Naive thymus-derived CD8-positive, alpha-beta T cell (primary cell): ENCODE measurements around the gene ELOVL7. TPM values are rescaled to one million over a fixed set of nuclear protein-coding genes. Genes with fewer than 3 reads are reported as not detected.
A peak's percentile ranks its signal among the peaks of the same experiment; 100 is the strongest.
"Not testable (repeated sequence)": the region's sequence is repeated elsewhere in the genome, so short reads cannot be mapped to it uniquely, and the experiment has no call there.

Experiments used
- ATAC-seq, 2 donors: fragments of 150-1000 bp; cut with Tn5 transposase in 1 of 2; sonication (Bioruptor Pico), chemical (Tn5 transposase) in 1 of 2; 1 replicate in 1 of 2; 2 replicates in 1 of 2; pipeline ENCODE4 v1.10.0; 2021; ENCODE audit warnings: mild to moderate bottlenecking in 2 of 2, moderate library complexity in 2 of 2
- POLR2A ChIA-PET: fragments of 350-600 bp; sonication (Branson Sonifier 250); formaldehyde crosslinking; loops from one replicate; lab custom pipeline; 2021; ENCODE audit warnings: antibody characterized with exemption; lab: Charles Lee
- DNase-seq, 10 donors: peaks; one replicate each; pipeline versions ENCODE4 v3.0.0 to v3.0.0-alpha.2; 2020 to 2022
- H3K27ac Mint-ChIP-seq, 10 donors: one replicate each; pipeline ENCODE4 v1.8.0; 2020 to 2022; ENCODE audit warnings: mild to moderate bottlenecking in 10 of 10, mixed read lengths in 10 of 10, moderate library complexity in 4 of 10, inconsistent platforms in 1 of 10
- H3K27me3 Mint-ChIP-seq, 5 donors: one replicate each; pipeline ENCODE4 v1.8.0; 2021 to 2022; ENCODE audit warnings: mixed read lengths in 5 of 5
- H3K36me3 Mint-ChIP-seq, 3 donors: one replicate each; pipeline ENCODE4 v1.8.0; 2020 to 2022; ENCODE audit warnings: mixed read lengths in 3 of 3, mild to moderate bottlenecking in 2 of 3, inconsistent platforms in 1 of 3
- H3K4me1 Mint-ChIP-seq, 4 donors: one replicate each; pipeline ENCODE4 v1.8.0; 2021 to 2022; ENCODE audit warnings: mixed read lengths in 4 of 4
- H3K4me3 Mint-ChIP-seq, 10 donors: one replicate each; pipeline ENCODE4 v1.8.0; 2020 to 2022; ENCODE audit warnings: mild to moderate bottlenecking in 10 of 10, mixed read lengths in 10 of 10, moderate library complexity in 6 of 10, inconsistent platforms in 1 of 10
- H3K9me3 Mint-ChIP-seq, 9 donors: one replicate each; pipeline ENCODE4 v1.8.0; 2020 to 2022; ENCODE audit warnings: mixed read lengths in 9 of 9, mild to moderate bottlenecking in 3 of 9, inconsistent platforms in 1 of 9, moderate library complexity in 1 of 9
- polyA plus RNA-seq, 3 donors: library from polyadenylated mRNA; unstranded; fragments of 300-500 nt; fragmentation: Illumina TruSeq; gene quantifications; one replicate each; pipeline ENCODE4 v1.2.3, GENCODE V29; 2021
- total RNA-seq, 8 experiments: library from RNA in 2 of 8; stranded (reverse) in 2 of 8; gene quantifications; one replicate each; pipeline ENCODE4 v1.2.3 and lab custom pipeline; 2021 to 2026

The ELOVL7 gene
- total and polyA plus RNA-seq, 5 experiments from 2014 or later, result 0.29 TPM; not detected in 4

DNA sequence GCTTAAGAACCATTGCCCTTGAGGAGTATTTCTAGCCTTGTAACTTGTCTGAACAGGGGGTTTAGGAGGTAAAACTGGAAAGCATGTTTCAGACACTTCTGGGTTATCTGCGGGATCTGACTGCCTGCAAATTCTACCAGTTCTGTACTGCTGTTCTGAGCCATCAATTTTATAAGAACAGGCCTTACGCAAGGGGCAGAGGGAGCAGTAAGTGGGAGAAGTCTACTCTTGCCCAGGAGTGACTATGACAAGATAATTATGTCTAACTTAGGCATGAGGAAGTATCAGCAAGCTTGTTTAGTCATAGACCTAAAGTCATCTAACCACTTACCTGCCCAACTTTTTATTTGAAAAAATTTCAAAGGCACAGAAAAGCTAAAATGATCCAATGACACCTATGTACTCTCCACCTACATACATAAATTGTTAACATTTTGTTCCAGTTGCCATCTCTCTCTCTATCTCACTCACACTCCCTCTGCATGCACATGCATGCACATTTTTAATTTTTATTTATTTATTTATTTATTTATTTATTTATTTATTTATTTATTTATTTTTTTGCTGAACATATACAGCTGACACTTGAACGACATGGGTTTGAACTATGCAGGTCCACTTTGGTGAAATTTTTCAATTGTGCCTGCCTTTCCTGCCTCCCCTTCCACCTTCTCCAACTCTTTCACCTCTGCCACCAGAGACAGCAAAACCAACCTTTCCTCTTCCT, 125.7 kb downstream of the ELOVL7 start:
- Mint-ChIP-seq H3K36me3 (peaks cover 0 to 6% (median 3%) of the 10 kb centered on the region in 3 donors), H3K9me3 (peaks cover 0 to 18% (median 4%) of the 10 kb centered on the region in 9 donors), H3K27ac (no peak overlapping the region), H3K4me1 (no peaks in the 10 kb centered on the region), H3K27me3 (peaks cover 12 to 47% (median 19%) of the 10 kb centered on the region in 5 donors), H3K4me3 (no peak overlapping the region)
- DNase-seq (no peak), ATAC-seq (no peak)
- POLR2A ChIA-PET, result no interaction called here

DNA sequence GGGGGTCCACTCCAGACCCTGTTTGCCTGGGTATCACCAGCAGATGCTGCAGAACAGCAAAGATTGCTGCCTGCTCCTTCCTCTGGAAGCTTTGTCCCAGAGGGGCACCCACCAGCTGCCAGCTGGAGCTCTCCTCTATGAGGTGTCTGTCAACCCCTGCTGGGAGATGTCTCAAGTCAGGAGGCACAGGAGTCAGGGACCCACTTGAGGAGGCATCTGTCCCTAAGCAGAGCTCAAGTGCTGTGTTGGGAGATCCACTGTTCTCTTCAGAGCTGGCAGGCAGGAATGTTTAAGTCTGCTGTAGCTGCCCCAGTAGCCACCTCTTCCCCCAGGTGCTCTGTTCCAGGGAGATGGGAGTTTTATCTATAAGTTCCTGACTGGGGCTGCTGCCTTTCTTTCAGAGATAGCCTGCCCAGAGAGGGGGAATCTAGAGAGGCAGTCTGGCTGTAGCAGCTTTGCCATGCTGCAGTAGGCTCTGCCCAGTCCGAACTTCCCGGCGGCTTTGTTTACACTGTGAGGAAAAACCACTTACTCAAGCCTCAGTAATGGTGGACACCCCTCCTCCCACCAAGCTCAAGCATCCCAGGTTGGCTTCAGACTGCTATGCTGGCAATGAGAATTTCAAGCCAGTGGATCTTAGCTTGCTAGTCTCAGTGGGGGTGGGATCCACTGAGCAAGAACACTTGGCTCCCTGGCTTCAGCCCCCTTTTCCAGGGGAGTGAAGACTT, 128.7 kb downstream of the ELOVL7 start:
- H3K27me3 Mint-ChIP-seq, result peaks cover 17 to 55% (median 18%) of the 10 kb centered on the region in 5 donors
- ATAC-seq, DNase-seq, H3K27ac Mint-ChIP-seq, POLR2A ChIA-PET, H3K4me3 Mint-ChIP-seq, H3K4me1 Mint-ChIP-seq: not testable (repeated sequence)
- peaks cover 0 to 26% (median 4%) of the 10 kb centered on the region in 9 donors for H3K9me3 Mint-ChIP-seq
- peaks cover 0 to 13% (median 3%) of the 10 kb centered on the region in 3 donors for H3K36me3 Mint-ChIP-seq

DNA sequence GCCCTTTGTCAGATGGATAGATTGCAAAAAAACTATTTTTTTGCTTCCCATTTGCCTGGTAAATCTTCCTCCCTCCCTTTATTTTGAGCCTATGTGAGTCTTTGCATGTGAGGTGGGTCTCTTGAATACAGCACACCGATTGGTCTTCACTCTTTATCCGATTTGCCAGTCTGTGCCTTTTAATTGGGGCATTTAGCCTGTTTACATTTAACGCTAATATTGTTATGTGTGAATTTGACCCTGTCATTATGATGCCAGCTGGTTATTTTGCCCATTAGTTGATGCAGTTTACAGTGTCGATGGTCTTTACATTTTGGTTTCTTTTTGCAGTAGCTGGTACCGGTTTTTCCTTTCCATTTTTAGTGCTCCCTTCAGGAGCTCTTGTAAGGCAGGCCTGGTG, 131.1 kb downstream of the ELOVL7 start:
- Mint-ChIP-seq H3K4me1 (no peaks in the 10 kb centered on the region), H3K4me3 (no peak overlapping the region), H3K36me3 (peaks cover 0 to 13% (median 3%) of the 10 kb centered on the region in 3 donors), H3K27me3 (peaks cover 9 to 40% (median 18%) of the 10 kb centered on the region in 5 donors), H3K27ac (no peak overlapping the region), H3K9me3 (peaks cover 0 to 26% (median 4%) of the 10 kb centered on the region in 9 donors)
- POLR2A ChIA-PET, result no interaction called here
- ATAC-seq, result no peak
- DNase-seq, result no peak

DNA sequence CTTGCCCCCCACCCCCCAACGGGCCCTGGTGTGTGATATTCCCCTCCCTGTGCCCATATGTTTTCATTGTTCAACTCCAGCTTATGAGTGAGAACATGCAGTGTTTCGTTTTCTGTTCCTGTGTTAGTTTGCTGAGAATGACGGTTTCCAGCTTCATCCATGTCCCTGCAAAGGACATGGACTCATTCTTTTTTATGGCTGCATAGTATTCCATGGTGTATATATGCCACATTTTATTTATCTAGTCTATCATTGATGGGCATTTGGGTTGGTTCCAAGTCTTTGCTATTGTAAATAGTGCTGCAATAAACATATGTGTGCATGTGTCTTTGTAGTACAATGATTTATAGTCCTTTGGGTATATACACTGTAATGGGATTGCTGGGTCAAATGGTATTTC, 132.2 kb downstream of the ELOVL7 start:
- POLR2A ChIA-PET, ATAC-seq, DNase-seq, H3K4me3 Mint-ChIP-seq, H3K4me1 Mint-ChIP-seq: not testable (repeated sequence)
- Mint-ChIP-seq H3K27me3 (peaks cover 9 to 31% (median 18%) of the 10 kb centered on the region in 5 donors), H3K36me3 (peaks cover 0 to 13% (median 3%) of the 10 kb centered on the region in 3 donors), H3K27ac (peak overlapping the region in 1 of 10 donors; percentile 37), H3K9me3 (peaks cover 0 to 26% (median 4%) of the 10 kb centered on the region in 9 donors)

DNA sequence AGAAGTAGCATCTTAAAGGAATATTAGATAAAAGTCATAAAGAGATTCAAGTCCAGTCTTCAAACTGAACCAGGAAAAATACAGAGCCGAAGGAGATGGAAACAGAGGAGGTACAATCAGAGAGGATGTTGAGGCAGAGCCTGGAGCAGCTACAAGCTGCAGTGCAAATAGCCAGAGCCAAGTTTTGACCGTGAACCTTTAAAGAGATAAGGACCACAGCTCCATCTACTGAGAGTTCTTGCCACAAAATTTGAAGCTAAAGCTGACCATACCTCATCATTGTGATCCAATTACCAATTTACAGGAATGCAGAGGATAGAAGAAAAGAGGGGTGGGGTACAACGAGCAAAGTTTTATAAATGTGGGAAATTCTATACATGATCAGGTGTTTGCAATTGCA, 133.7 kb downstream of the ELOVL7 start:
- Mint-ChIP-seq H3K27me3 (peaks cover 5 to 22% (median 12%) of the 10 kb centered on the region in 5 donors), H3K36me3 (peaks cover 0 to 13% (median 3%) of the 10 kb centered on the region in 3 donors), H3K9me3 (peaks cover 0 to 20% (median 4%) of the 10 kb centered on the region in 9 donors), H3K4me1 (no peaks in the 10 kb centered on the region), H3K27ac (no peak overlapping the region), H3K4me3 (no peak overlapping the region)
- DNase-seq, result no peak
- POLR2A ChIA-PET, result no interaction called here
- no peak for ATAC-seq

DNA sequence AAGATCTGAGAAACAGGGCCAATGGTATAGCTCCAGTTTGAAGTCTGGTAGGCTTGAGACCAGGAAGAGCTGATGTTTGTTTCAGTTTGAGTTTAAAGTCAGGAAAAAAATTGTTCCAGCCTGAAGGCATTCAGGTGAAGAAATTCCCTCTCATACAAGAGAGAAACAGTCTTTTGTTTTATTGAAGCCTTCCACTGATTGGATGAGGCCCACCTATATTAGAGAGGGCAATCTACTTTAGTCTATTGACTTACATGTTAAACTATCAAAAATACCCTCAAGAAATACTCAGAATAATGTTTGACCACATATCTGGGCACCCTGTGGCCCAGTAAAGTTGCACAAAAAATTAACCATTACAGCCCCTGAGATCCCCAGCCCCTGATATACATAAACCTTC, 138.9 kb downstream of the ELOVL7 start:
- POLR2A ChIA-PET, result no interaction called here
- ATAC-seq (no peak), DNase-seq (no peak)
- no peaks in the 10 kb centered on the region for H3K9me3 Mint-ChIP-seq
- H3K4me3 Mint-ChIP-seq, result no peak overlapping the region
- peaks cover 6 to 18% (median 13%) of the 10 kb centered on the region in 4 donors for H3K4me1 Mint-ChIP-seq
- H3K27ac Mint-ChIP-seq, result no peak overlapping the region
- no peaks in the 10 kb centered on the region for H3K36me3 Mint-ChIP-seq
- no peaks in the 10 kb centered on the region for H3K27me3 Mint-ChIP-seq

DNA sequence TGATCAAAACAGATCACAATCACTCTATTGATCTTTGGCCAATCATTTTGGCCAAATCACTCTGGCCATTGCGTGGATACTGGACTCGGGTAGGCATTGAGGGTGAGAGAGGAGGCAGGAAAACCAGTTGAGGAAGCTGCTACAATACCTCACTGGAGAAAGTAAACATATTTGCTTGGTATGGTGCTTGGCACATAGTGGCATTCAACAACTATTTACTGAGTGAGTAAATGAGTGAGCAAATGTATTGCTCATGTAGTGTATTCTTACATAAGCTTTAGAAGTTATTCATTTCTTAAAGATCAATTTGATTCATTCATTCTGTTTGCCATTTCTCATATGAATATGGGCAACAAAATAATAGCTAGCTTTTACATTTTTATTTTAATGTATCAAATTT, 140.1 kb downstream of the ELOVL7 start:
- no peaks in the 10 kb centered on the region for H3K9me3 Mint-ChIP-seq
- H3K27ac Mint-ChIP-seq, result no peak overlapping the region
- POLR2A ChIA-PET, result no interaction called here
- no peaks in the 10 kb centered on the region for H3K36me3 Mint-ChIP-seq
- H3K4me1 Mint-ChIP-seq, result peaks cover 8 to 19% (median 16%) of the 10 kb centered on the region in 4 donors
- DNase-seq (no peak), ATAC-seq (no peak)
- H3K4me3 Mint-ChIP-seq, result no peak overlapping the region
- no peaks in the 10 kb centered on the region for H3K27me3 Mint-ChIP-seq

Other genes starting within 250 kb of the ELOVL7 start
- gene DEPDC1B, start 144.1 kb downstream of the ELOVL7 start, total RNA-seq, result not detected
- gene DEPDC1B, start 144.1 kb downstream of the ELOVL7 start, polyA plus RNA-seq, result under 1 TPM in 2 of 3 donors, not detected in 1; 0.09 to 0.37 TPM
- gene ERCC8, start 100.8 kb upstream of the ELOVL7 start, total RNA-seq, result 1 to 10 TPM; 7.6 to 10.0 TPM
- 10 to 100 TPM; 12.7 to 16.6 (median 13.3) TPM for gene ERCC8, start 100.8 kb upstream of the ELOVL7 start, polyA plus RNA-seq
- gene NDUFAF2, start 100.9 kb upstream of the ELOVL7 start, total RNA-seq, result 10 to 100 TPM; 19.5 to 25.0 TPM
- 10 to 100 TPM; 30.3 to 43.9 (median 38.6) TPM for gene NDUFAF2, start 100.9 kb upstream of the ELOVL7 start, polyA plus RNA-seq